Stimulated activated CD4-positive, alpha-beta T cell treated with anti-CD3 and anti-CD28 coated beads, Interleukin-12 subunit alpha, Interleukin-12 subunit beta, amount 100 ng/mL, for 48 hours (primary cell): ENCODE data around the gene CDH4.

Experiments used
- DNase-seq, 3 donors: peaks; one replicate each; pipeline ENCODE4 v3.0.0-alpha.2; 2020; ENCODE audit warnings: low read depth in 2 of 3, low spot score in 1 of 3

The CDH4 gene

DNA sequence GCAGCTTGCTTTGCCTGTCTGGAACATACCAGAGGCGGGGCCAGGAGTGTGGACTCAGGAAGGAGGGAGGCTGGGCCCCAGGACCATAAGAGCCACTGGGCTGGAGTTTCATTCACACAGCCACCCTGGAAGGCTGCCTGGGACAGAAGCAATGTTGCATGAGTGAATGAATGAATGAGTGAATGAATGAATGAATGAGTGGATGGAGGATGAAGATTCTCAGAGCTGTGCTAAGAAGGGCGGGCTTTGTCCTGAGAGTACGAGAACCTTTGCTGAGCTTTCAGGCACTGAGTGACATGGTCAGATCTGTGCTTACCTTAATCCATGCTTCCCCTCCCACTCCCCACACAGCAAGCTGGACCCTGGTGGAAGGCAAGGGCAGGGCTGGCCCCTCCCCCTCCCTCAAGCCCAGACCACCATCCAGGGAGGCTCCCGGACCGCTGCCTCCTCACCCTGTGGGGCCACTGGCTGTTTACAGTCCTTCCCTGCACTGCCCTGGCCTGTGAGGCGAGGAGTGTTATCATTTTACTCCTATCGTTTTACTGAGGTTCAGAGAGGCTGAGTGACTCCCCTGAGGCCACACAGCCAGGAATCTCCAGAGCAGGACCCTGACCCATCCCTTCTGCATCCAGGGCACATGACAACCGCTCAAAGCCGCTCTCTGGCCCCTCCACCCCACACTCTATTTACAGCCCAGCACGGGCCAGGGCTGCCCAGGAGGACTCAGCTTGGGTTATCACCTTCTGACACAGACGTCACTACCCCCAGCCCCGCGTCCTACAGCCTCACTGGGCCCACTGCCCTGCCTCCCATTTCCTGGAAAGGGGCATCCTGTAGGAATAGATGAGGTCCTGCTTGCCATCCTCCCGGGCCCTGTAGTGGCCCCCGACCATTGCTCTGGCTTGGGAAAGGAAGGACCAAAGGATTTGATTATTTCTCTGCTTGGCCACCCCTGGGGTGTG lies 543.9 kb downstream of the CDH4 start:
- DNase-seq: no peak

DNA sequence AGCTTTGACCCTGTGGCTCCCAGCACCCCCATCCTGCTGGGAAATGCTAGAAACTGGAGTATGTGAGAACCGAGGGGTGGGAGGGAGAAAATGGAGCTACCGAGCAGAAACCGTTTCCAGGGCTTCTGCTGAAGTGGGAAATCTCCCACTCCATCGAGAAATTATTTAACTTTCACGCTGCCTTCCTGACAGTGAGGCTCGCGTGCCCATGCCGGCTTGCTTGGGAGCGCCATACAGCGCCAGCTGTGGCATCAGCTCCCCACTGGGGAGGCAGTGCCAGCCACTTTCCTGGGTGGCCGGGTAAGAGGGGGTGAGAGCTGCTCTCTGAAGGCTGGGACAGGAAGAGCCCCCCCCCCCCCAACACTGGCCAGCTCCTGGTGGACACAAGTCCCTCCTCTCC lies 544.7 kb downstream of the CDH4 start:
- DNase-seq: no peak

DNA sequence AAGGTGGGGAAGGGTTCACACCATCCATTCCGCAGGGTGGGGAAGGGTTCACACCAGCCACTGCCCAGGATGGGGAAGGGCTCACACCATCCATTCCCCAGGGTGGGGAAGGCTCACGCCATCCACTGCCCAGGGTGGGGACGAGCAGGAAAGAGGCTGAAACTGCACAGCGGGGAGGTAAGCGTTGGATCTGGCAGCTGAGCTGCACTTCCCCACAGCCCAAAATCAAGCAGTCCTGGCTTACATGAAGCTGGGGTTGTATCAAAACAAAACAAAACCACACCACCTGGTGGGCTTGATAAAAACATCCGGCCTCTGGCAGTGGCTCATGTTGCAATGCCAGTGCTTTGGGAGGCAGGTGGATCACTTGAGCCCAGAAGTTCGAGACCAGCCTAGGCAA lies 545.1 kb downstream of the CDH4 start:
- DNase-seq: no peak

DNA sequence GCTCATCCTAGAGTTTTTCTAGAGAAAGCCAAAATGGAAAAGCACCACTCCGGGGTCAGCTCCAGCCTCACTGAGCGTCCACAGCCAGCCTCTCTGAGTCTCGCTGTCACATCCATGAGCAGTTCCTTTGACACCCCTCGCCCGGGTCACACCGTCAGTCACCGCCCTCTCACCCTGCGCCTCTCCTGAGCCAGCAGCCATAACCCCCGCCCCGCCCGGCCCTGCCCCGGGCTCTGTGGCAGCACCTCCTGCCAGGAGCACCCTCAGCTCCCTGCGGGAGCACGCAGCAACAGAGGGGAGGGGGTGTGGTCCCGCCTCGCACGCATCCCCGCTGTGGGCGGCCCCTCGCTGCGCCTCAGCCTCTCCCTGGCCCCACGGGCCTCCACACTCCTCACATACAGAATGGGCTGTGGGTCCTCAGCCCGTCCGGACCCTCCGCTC lies 545.9 kb downstream of the CDH4 start:
- no peak for DNase-seq

DNA sequence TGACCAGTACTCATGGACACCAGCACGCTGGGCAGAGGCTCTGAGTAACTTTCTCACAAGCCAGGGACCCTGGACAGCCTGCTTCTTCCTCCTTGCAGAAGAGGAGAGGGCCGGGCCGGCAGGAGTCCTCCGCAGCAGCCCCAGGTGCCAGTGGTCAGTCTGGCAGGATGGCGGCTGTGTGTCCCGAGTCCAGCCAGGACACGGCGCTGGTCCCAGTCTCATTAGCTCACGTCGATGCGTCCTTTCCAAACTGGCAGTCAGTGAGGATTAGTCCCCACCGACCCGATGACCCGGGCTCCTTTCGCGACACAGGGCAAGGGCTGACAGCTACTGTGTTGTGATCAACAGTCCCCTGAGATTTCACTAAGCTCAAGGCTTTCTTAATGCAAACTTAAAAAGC lies 546.6 kb downstream of the CDH4 start:
- DNase-seq: no peak

DNA sequence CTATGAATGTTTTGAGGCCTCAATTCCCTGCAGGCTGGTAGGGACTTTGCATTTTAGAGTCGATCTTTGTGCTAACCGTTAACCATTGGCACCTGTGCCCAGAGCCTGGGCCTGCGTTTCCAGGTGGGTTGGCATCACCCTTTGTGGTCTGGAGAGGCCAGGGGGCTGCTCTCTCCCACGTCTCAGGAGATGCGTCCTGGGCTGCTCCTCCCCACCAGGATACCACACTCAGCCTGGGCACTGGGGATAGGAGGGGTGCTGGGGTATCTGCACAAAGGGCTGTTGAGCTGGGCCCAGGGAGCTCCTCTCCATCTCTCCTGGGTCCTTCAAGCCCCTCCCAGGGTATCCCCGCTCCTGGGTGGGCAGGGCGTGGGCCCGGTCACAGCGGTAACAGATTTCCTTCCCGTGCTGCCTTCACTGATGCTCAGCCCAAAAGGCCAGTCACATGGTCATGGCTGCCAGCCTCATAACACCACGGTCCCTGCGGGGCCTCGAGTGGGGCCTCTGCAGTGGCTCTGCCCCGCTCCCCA lies 547.4 kb downstream of the CDH4 start:
- DNase-seq: no peak

DNA sequence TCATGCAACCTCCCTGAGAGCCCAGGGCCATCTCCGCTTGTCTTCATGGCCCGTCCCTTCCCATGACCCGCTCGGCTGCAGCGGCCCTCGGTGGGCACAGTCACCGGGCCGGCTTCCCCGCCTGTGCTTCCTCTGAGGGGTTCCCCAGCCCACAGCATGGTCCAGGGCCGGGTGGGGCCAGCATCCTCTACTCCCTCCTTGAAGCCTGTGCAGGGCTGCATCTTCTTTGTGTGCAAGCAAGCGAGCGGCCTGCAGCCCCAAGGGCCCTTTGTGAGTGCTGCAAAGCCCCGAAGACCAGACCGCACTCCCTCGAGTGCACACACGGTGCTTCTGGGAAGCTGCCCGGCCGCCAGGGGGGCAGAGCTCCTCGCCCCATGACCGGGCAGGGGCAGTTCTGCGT lies 547.9 kb downstream of the CDH4 start:
- DNase-seq: no peak

DNA sequence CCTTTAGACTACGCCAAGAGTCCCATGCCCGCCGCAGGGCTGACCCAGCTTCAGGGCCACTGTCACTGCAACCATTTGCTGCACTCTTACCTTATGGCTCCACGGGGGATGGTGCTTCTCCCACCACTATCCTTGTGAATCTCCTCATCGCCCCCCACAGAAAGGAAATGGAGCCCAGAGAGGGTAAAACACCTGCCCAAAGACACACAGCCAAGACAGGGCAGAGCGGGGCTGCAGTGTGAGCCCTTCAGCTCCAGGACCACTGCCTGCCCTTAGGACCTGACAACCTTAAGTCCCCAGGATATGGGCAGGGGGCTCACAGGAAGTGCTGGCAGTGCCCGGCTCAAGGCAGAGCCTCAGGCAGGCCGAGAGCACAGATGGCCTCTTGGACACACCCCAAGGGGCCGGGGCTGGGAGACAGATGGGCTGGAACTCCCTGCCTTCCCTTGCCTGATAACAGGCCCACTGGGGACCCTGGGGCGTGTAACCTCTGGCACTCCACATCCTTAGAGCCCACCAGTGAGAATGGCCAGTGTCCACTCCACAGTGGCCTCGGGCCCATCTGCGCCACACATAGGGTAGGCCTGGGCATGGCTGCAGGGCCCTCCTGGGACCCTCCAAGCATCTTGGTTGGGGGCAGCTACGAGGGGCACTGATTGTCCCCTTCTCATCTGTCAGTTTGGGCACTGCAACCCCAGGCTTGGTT lies 548.5 kb downstream of the CDH4 start:
- no peak for DNase-seq

DNA sequence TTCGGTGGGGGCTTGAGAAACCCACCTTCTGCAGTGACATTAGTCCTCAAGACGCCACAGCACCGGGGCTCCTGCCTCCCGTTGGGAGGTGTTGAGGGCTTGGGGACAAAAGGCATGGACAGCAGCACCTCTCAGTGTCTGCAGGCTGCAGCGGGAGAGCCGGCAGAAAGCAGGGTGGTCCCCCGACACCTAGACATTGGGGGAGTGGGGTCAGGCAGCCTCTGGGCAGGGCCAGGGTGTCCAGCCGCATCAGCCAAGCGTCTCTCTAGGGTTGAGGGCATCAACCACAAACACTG lies 549.0 kb downstream of the CDH4 start:
- DNase-seq: no peak

DNA sequence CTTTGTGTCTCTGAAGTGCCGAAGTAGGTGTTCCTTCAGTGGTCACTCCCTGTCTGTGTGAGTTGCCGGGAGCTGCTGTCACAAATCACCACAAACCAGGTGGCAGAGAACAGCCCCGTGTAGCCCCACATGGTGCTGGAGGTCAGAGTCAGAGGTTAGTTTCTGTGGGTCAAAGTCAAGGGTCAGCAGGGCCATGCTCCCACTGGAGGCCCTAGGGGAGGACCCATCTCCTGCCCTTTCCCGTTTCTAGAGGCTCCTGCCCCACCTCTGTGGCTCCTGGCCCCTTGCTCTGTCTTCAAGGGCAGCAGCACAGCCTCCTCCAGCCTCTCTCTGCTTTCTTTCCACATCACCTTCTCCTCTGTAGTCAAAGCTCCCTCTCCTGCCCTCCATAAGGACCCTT lies 549.4 kb downstream of the CDH4 start:
- no peak for DNase-seq

DNA sequence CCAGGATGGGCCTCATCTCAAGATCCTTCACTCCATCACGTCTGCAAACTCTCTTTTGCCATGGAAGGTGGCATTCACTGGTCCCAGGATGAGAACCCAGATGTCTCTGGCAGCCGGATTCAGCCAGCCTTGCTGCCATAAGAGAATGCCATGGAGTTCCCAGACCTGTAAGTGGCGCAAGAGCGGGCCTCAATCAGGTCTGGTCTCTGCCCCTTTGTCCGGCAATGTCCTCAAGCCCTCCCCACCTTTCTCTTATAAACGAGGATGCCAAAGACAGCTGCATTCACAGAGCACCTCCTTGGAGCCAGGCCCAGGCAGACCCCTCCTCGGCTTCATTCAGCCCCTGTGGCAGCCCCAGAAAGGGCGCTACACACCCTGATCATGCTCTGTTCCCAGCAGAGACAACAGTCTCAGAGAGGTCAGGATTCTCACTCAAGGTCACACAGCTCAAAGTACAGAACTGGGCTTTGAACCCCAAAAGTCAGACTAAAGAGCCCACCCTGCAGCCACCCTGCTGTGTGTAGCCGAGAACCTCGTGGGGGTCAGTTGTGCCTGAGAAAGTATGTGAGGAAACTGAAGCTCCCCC lies 549.9 kb downstream of the CDH4 start:
- DNase-seq: no peak

DNA sequence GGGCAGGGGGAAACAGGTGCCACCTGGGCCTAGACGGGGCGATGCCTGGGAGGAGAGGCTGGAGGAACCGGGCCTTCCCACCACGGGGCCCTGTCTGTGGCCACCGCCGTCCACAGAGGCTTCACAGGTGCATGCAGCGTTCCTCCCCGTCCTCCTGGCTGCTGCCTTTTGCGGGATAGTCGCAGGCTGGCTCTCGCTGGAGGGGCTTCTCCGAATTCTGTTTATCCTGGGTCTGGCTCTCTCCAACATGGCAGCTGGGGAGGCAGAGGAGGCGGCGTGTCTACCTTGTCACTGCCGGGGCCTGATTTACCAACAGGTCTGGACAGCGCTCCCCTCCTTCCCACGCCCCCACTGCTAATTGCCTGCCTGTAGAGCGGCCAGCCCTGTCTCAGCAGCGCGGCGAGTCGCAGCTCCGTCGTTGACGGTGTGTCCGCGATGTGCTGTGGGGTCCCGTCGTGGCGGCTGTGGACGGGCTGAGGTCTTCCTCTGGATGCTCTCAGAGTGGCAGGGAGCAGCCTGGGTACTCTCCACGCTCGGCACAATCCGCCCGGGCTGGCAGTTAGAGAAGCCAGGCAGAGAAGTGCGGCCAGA lies 550.8 kb downstream of the CDH4 start:
- DNase-seq: no peak

DNA sequence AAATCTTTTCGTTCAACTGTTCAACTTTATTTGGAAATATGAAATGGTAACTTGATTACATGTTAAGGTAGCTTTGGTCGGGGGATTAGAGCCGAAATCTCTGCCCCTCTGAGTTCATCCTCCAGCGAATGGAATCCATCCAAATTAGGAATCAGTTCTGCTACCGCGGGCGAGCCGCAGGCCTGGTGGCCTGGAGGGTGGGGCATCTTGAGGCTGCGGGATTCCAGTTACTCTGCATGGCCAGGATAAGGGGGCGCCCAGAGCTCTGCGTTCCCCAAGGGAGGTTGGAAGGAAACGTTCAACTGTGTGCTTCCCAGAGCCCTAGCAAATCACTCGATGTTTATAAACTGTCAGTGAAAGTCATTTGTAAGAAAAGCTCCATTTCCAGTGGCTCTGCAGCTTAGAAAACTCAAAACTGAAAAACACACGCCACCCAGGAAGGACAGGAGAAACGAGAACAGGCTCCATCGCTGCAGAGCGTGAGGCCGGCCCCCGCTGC lies 551.4 kb downstream of the CDH4 start:
- no peak for DNase-seq

DNA sequence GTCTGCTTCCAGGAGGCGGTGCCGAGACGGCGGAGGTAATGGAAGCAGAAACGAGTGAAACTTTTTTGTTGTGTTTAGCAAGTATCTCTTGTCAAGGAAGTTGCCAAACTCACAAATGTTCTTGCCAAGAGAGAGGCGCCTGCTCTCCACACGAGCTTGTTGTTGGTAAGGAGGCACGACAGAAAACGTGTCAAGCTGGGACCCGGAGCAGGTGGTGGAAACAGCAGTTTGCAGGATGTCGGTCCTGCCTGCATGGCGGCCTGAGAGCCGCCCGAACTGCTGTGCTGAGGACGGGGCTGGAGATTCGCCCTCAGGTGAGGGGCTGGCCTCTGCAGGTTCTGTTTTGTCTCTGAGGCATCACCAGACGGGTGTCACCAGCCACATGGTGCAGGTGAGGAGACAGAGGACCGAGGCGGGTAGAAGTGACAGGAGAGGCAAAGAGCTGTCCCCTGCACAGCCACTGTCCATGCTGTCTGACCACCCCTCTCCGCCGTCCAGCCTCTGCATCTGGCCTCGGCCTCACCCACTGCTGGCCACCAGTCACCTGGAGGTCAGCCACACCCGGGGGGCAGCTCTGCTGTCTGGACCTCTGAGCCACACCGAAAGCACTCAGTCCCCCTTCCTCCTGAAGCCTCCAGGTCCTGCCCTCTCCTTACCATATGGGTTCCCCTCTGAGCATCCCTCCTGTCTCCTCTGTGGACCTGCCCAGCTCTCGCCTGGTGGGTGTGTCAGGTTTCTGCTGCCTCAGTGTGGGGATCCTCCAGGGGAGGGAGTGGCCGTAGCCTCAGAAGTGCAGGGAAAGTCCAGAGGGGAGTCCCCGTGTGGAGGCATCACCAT lies 552.1 kb downstream of the CDH4 start:
- no peak for DNase-seq

DNA sequence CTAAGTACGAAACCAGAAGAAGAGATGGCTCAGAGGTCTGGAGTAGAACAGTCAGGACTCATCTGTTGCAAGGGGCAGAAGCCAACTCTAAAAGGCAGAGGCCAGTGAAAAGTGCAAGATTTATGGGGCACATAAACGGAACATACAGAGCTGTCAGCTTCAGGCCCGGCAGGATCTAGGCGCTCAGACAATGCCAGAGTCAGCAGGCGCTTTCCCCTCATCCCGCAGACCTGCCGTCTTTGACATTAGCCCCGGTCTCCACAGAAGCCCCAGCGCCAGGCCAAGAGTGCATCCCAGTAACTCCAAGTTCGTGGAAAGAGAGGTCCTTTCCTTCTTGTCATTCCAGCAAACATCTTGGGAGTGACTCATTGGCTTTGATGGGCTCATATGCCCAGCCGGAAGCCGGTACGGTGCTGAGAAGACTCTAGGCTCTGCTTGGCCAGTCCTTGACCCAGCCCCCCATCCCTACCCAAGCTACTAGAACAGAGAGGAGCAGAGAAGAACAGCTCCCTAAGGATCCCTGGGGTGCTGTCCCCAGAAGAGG lies 552.8 kb downstream of the CDH4 start:
- no peak for DNase-seq

DNA sequence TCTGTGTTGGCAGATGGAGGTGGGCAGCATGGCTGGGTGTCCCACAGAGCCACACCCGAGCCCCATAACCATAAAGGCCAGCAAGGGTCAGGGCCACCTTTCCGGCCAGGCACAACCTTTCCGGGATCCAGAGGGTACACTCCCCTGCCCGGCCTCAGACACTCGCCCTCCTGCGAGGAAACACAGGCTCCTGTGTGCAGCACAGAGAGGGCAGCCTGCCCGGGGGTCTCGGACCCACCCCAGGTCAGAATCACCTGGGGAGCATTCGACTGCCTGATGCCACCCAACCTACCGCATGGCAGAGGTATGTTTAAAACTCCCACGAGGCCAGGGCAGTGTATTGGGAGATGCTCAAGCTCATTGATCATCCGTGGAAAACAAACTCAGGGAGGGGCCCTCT lies 553.3 kb downstream of the CDH4 start:
- no peak for DNase-seq

DNA sequence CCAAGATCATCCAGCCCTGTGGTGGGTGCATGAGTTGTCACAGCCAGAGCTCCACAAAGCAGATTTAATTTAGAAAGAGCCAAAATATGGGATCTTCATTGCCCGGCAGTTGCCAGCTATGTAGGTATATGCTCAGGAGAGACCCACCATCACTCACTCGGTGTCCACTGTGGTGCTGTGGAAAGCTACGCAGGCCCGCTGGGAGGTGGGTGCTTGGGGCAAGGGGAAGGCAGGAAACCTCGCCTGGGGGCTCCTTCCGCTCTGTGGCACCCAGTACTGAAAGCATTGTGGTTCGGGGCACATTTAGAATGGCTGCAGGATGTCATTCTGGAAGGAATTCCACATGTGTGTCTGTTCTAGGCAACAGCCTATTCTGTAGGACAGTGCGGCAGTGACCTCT lies 553.7 kb downstream of the CDH4 start:
- DNase-seq: no peak

DNA sequence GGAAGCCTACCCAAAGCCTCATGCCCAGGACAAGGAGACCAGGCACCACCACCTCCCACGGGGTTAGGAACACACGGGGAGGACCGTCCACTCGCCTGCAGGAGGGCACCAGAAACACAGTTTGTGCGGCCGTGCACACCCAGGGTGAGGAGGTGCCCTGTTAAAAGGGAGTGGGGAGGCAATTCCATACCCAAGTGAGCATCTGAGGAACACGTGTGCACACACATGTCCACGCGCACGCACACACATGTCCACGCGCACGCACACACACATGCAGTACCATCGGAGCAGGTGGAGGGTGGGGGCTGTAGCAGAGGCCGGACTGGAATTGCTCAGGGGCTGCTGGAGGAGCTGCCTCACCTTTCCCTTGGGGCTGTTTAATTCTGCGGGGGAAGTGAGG lies 554.3 kb downstream of the CDH4 start:
- no peak for DNase-seq

DNA sequence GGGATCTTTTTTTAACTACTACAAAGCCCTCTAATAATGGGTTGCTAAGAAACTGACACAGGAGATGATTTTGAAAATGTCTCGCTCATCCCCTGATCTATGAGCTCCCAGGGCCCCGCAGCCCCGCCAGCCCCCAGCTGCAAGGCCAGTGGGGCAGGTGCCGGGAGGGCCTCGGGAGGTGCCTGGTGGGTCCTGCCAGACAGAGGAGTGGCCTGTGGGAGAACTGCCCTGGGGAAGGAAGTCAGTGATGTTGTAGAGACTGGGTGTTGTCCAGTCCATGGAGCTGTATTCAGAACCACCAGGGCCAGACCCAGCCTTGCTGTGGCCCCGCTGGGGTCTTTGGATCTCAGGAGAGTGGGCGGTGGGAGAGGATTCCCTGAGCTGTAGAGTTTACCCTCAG lies 554.9 kb downstream of the CDH4 start:
- no peak for DNase-seq

DNA sequence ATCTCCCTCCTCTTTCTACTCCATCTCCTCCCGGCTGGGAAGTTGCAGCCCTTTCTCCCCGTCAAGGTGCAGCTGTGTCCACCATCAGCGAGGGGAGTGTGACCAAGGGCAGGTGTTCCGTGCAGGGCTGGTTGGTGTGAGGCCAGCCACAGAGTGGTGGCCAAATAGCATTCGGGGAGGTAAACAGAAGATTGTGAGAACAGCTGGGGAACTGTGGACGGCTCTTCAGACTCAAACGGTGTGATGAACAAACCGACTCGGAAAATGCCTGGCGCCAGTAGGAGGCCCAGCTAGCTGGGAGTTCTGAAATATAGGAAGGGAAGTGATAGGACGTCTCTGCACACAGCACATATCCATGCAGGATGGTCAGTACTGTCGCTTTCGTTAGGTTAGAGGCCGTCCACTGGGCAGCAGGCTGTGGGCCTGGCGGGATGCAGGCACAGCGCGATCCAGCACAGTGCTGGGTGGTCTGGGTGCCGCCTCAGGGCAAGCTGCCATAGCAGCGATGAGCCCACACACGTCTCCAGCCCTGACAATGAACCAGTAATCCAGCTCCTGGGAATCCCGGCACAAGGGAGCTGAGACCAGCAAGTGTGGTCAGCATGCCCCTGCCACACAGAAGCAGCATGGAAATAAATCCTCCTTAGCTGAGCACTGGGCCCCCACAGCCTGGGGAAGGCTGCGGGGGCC lies 555.6 kb downstream of the CDH4 start:
- DNase-seq: no peak
